ENCODE measurements around the gene KMT2D. TPM values are rescaled to one million over a fixed set of nuclear protein-coding genes. Genes with fewer than 3 reads are reported as not detected.

KMT2D gene
- total RNA-seq, 2 experiments from 2014 or later: 41.8 to 129 TPM

DNA sequence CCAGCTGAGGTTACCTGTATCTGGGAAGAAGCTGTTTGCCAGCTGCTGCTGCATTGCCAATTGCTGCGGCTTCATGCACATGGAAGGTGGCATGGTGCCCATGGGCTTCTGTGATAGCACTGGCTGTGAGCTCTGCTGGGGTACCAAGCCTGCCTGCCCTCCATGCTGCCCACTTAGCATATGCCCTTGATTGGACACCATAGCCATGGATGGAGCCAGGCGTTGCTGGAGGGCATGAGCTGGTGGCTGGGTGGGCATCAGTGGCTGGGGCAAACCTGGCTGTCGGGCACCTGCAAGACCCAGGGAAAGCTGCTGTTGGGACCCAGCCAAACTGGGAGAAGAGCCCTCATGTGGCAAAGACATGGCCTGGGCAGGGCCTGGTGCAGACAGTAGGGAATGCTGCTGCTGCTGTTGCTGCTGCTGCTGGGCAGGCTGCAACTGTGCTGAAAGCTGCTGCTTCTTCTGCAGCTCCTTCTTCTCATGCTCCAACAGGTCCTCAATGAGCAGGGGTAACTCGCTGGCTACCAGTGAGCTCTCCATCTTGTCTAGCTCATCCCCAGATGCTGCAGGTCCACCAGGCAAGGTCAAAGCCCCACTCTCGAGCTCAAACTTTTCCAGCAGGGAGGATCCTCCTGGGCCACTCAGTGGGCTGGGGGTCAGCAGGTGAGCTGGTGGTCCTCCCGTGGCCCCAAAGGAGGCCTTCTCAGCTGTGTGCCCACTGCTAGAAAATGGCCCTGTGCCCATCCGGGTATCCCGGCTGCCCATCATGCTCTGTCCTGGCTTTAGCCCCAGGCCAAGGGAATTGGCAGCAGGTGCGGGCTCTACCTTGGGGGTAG lies 23.3 kb downstream of the KMT2D start:
- ChIA-PET CTCF (ENCODE audit: unreplicated experiment) (interaction anchor here (0.6 kb wide), 1 partner anchor 446 kb away, joined by 3 read pairs; no protein-coding TSS in a partner anchor), POLR2A (interaction anchor here (0.6 to 0.9 kb wide), 3 partner anchors 19 to 185 kb away, joined by 3 to 4 read pairs (median 3); no protein-coding TSS in a partner anchor)
- H3K4me1 ChIP-seq (ENCODE audit: insufficient read depth, low read length, poor library complexity, severe bottlenecking): no peaks in the 10 kb centered on the region
- no peak for DNase-seq (ENCODE audit: low spot score)
- no peaks in the 10 kb centered on the region for H3K9me2 ChIP-seq (ENCODE audit: insufficient read depth, low read length)
- BruUV-seq (replicated peaks): no TSS peak
- peaks cover 97% of the 10 kb centered on the region for H3K36me3 ChIP-seq (ENCODE audit: insufficient read depth, low read length)
- intact Hi-C loops (cut with micrococcal nuclease; ENCODE audit: unreplicated experiment): no loop called here
- no peak overlapping the region for H3K4me2 ChIP-seq (ENCODE audit: low read length)
- H3K79me2 ChIP-seq (ENCODE audit: insufficient read depth, low read depth, low read length): no peaks in the 10 kb centered on the region
- H3K4me3 ChIP-seq (ENCODE audit: low read depth, low read length, poor library complexity, severe bottlenecking): no peak overlapping the region
- H3K27ac ChIP-seq (ENCODE audit: low read depth, low read length, poor library complexity, severe bottlenecking): no peak overlapping the region
- H4K20me1 ChIP-seq (ENCODE audit: insufficient read depth, low read length): no peaks in the 10 kb centered on the region
- H3K9me3 ChIP-seq (ENCODE audit: low read length): no peaks in the 10 kb centered on the region
- H2AFZ ChIP-seq (ENCODE audit: low read length): no peak overlapping the region
- TF ChIP-seq EZH2phosphoT487 (IDR thresholded peaks at IDR 0.05; ENCODE audit: borderline replicate concordance, low read depth, low read length): no peak
- TF ChIP-seq, protein P1, sequence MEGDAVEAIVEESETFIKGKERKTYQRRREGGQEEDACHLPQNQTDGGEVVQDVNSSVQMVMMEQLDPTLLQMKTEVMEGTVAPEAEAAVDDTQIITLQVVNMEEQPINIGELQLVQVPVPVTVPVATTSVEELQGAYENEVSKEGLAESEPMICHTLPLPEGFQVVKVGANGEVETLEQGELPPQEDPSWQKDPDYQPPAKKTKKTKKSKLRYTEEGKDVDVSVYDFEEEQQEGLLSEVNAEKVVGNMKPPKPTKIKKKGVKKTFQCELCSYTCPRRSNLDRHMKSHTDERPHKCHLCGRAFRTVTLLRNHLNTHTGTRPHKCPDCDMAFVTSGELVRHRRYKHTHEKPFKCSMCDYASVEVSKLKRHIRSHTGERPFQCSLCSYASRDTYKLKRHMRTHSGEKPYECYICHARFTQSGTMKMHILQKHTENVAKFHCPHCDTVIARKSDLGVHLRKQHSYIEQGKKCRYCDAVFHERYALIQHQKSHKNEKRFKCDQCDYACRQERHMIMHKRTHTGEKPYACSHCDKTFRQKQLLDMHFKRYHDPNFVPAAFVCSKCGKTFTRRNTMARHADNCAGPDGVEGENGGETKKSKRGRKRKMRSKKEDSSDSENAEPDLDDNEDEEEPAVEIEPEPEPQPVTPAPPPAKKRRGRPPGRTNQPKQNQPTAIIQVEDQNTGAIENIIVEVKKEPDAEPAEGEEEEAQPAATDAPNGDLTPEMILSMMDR (conservative IDR thresholded peaks at IDR 0.05; ENCODE audit: low read length): no peak

DNA sequence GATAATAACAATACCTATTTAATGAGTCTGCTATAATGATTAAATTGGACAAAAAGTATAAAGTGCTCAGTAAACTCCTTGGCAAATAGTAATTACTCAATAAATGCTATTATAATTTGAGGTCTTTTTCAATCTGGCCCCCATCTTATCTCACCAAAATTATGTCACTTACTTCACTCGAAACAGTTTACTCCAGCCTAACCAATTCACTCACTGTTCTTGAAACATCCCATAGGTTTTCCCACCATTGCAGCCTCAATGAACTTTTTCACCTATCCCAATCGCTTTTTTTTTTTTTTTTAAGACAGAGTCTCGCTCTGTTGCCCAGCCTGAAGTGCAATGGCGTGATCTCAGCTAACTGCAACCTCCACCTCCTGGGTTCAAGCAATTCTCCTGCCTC lies 24.6 kb downstream of the KMT2D start:
- Histone ChIP-seq H2AFZ (ENCODE audit: low read length) (no peak overlapping the region), H4K20me1 (ENCODE audit: insufficient read depth, low read length) (no peaks in the 10 kb centered on the region), H3K36me3 (ENCODE audit: insufficient read depth, low read length) (peaks cover 97% of the 10 kb centered on the region), H3K4me1 (ENCODE audit: insufficient read depth, low read length, poor library complexity, severe bottlenecking) (no peaks in the 10 kb centered on the region), H3K9me3 (ENCODE audit: low read length) (no peaks in the 10 kb centered on the region), H3K79me2 (ENCODE audit: insufficient read depth, low read depth, low read length) (no peaks in the 10 kb centered on the region), H3K9me2 (ENCODE audit: insufficient read depth, low read length) (no peaks in the 10 kb centered on the region), H3K27ac (ENCODE audit: low read depth, low read length, poor library complexity, severe bottlenecking) (no peak overlapping the region), H3K4me2 (ENCODE audit: low read length) (no peak overlapping the region), H3K4me3 (ENCODE audit: low read depth, low read length, poor library complexity, severe bottlenecking) (no peak overlapping the region)
- no peak for TF ChIP-seq EZH2phosphoT487 (IDR thresholded peaks at IDR 0.05; ENCODE audit: borderline replicate concordance, low read depth, low read length)
- TF ChIP-seq, protein P1 (conservative IDR thresholded peaks at IDR 0.05; ENCODE audit: low read length): no peak
- ChIA-PET POLR2A (interaction anchor here (0.7 kb wide), 2 partner anchors 18 to 51 kb away, joined by 3 read pairs; no protein-coding TSS in a partner anchor), CTCF (ENCODE audit: unreplicated experiment) (no interaction called here)
- DNase-seq (ENCODE audit: low spot score): no peak
- no TSS peak for BruUV-seq (replicated peaks)
- intact Hi-C loops (cut with micrococcal nuclease; ENCODE audit: unreplicated experiment): no loop called here

DNA sequence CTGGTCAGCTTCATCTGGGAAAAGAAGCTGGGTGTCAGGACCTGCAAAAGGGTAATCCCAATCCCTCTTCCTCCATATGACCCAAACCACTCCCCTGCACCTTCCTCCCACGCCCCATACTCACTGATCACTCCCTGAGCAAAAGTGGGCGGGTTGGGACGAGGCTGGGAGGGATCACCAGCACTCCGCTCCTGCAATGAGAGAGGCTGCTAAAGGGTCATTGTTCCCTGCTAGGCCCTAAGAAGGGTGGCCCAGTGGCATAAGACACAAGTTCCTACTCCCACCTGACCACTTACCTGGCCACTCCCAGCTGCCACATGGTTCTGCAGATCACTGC lies 26.3 kb downstream of the KMT2D start:
- ChIA-PET CTCF (ENCODE audit: unreplicated experiment) (no interaction called here), POLR2A (no interaction called here)
- no peaks in the 10 kb centered on the region for H4K20me1 ChIP-seq (ENCODE audit: insufficient read depth, low read length)
- H3K9me2 ChIP-seq (ENCODE audit: insufficient read depth, low read length): no peaks in the 10 kb centered on the region
- no peaks in the 10 kb centered on the region for H3K4me1 ChIP-seq (ENCODE audit: insufficient read depth, low read length, poor library complexity, severe bottlenecking)
- no peak overlapping the region for H3K4me3 ChIP-seq (ENCODE audit: low read depth, low read length, poor library complexity, severe bottlenecking)
- peaks cover 97% of the 10 kb centered on the region for H3K36me3 ChIP-seq (ENCODE audit: insufficient read depth, low read length)
- H3K79me2 ChIP-seq (ENCODE audit: insufficient read depth, low read depth, low read length): no peaks in the 10 kb centered on the region
- BruUV-seq (replicated peaks): no TSS peak
- intact Hi-C loops (cut with micrococcal nuclease; ENCODE audit: unreplicated experiment): no loop called here
- no peak overlapping the region for H3K4me2 ChIP-seq (ENCODE audit: low read length)
- TF ChIP-seq, protein P1 (conservative IDR thresholded peaks at IDR 0.05; ENCODE audit: low read length): no peak
- no peak for TF ChIP-seq EZH2phosphoT487 (IDR thresholded peaks at IDR 0.05; ENCODE audit: borderline replicate concordance, low read depth, low read length)
- H3K9me3 ChIP-seq (ENCODE audit: low read length): no peaks in the 10 kb centered on the region
- DNase-seq (ENCODE audit: low spot score): no peak
- H3K27ac ChIP-seq (ENCODE audit: low read depth, low read length, poor library complexity, severe bottlenecking): no peak overlapping the region
- H2AFZ ChIP-seq (ENCODE audit: low read length): no peak overlapping the region
